ENCODE measurements around the gene TTC34. TPM values are rescaled to one million over a fixed set of nuclear protein-coding genes. Genes with fewer than 3 reads are reported as not detected.

Gene TTC34
- total and polyA plus RNA-seq, 2 of the 4 experiments (the other 2 are of a cell fraction) = under 0.01 to 0.09 TPM

DNA sequence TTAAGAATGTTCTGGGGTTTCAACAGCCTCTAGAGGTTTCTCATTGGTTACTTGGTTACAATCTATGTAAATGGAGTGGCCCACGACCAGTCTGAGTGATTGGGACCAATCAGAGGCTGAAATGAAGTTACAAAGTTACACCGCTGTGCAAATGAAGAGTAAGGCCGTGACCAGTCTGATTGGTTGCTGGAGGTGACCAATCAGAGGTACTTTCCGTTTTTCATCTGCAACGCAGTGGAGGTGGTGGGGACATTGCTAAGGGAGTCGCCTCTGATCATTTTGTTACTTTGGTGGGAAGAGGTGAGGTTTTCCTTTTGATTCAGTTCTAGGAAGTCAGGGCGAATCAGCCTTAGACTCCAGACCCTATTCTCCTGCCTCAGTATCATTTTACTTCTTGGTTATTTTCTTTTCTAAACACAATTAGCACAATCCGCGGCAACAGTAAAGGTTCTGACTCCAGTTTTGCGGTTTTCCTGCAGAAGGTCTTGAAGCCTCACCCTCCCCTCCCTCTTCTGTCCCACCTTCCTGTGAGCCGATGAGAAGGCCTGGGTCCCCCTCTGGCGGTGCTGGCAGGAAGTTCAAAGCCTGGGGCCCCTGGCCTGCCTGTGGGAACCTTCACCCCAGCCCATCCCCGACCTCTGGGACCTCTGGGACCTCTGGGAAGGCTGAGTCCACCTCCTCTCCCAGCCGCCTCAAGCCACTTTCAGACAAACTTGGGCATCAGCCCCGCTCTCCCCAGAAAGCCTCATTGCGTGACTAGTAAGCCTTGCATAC is 38.7 kb upstream of the TTC34 start:
- BruUV-seq (replicated peaks) = no TSS peak
- Histone ChIP-seq H3K9ac (ENCODE audit: low read depth, low read length) (no peak overlapping the region), H2BK15ac (ENCODE audit: low read depth, low read length) (no peak overlapping the region), H3K4me3 (ENCODE audit: insufficient read depth, low read depth, low read length) (no peak overlapping the region), H3K18ac (ENCODE audit: low read depth, low read length) (no peak overlapping the region), H4K20me1 (ENCODE audit: insufficient read depth, low read length) (no peaks in the 10 kb centered on the region), H2BK20ac (ENCODE audit: low read depth, low read length) (no peak overlapping the region), H3K23ac (ENCODE audit: low read depth, low read length) (no peak overlapping the region), H3K27me3 (ENCODE audit: control insufficient read depth, insufficient read depth, low read length) (no peaks in the 10 kb centered on the region), H2BK120ac (ENCODE audit: low read depth, low read length) (no peak overlapping the region), H3K56ac (ENCODE audit: extremely low read depth, insufficient read depth, low read length) (no peak overlapping the region), H3K4ac (ENCODE audit: low read depth, low read length) (no peak overlapping the region), H3K4me2 (ENCODE audit: low read depth, low read length) (no peak overlapping the region), H2AFZ (replicated peaks; ENCODE audit: low read length, poor library complexity) (no peak overlapping the region), H3K4me1 (ENCODE audit: control insufficient read depth, insufficient read depth, low read length) (no peaks in the 10 kb centered on the region), H3K14ac (replicated peaks; ENCODE audit: low read depth, low read length) (no peak overlapping the region), H3K27ac (ENCODE audit: insufficient read depth, low read length) (no peak overlapping the region), H2AK9ac (replicated peaks; ENCODE audit: low read depth, low read length, poor library complexity) (no peak overlapping the region), H3K36me3 (ENCODE audit: control insufficient read depth, insufficient read depth, low read length) (no peaks in the 10 kb centered on the region), H2BK5ac (ENCODE audit: low read depth, low read length, poor library complexity, severe bottlenecking) (peak overlapping the region; percentile 13), H4K8ac (ENCODE audit: low read depth in 2 of 2, low read length in 2 of 2) (no peak overlapping the region), H3K79me1 (ENCODE audit: low read depth in 1 of 2, low read length in 2 of 2) (no peaks in the 10 kb centered on the region), H3K9me3 (ENCODE audit: control insufficient read depth, insufficient read depth, low read length) (peaks cover 27% of the 10 kb centered on the region), H3K9me1 (ENCODE audit: insufficient read depth, low read length) (no peaks in the 10 kb centered on the region), H4K91ac (ENCODE audit: insufficient read depth, low read depth, low read length) (no peak overlapping the region), H2AK5ac (ENCODE audit: low read depth, low read length) (no peak overlapping the region), H4K5ac (ENCODE audit: low read depth, low read length) (no peak overlapping the region)
- CTCF ChIA-PET = no interaction called here
- TF ChIP-seq BHLHE40 (IDR thresholded peaks at IDR 0.05; ENCODE audit: low read depth, low read length) (no peak), MAZ (IDR thresholded peaks at IDR 0.05; ENCODE audit: borderline replicate concordance, low read depth, low read length) (no peak), RAD21 (IDR thresholded peaks at IDR 0.05; ENCODE audit: low read length) (no peak), MAFK (IDR thresholded peaks at IDR 0.05; ENCODE audit: low read depth, low read length) (no peak), FOS (IDR thresholded peaks at IDR 0.05; ENCODE audit: low read depth, low read length) (no peak), NFE2L2 (IDR thresholded peaks at IDR 0.05; ENCODE audit: low read depth, low read length) (no peak), RFX5 (IDR thresholded peaks at IDR 0.05; ENCODE audit: low read depth, low read length) (no peak), SMC3 (IDR thresholded peaks at IDR 0.05; ENCODE audit: low read depth, low read length) (no peak), MXI1 (IDR thresholded peaks at IDR 0.05; ENCODE audit: borderline replicate concordance, low read depth, low read length) (no peak), CEBPB (IDR thresholded peaks at IDR 0.05; ENCODE audit: low read depth, low read length) (no peak), POLR2A (IDR thresholded peaks at IDR 0.05; ENCODE audit: low read depth, low read length) (no peak), CHD1 (IDR thresholded peaks at IDR 0.05; ENCODE audit: low read depth, low read length) (no peak), RCOR1 (IDR thresholded peaks at IDR 0.05; ENCODE audit: insufficient replicate concordance, low read length) (no peak)
- TF ChIP-seq, protein P1, sequence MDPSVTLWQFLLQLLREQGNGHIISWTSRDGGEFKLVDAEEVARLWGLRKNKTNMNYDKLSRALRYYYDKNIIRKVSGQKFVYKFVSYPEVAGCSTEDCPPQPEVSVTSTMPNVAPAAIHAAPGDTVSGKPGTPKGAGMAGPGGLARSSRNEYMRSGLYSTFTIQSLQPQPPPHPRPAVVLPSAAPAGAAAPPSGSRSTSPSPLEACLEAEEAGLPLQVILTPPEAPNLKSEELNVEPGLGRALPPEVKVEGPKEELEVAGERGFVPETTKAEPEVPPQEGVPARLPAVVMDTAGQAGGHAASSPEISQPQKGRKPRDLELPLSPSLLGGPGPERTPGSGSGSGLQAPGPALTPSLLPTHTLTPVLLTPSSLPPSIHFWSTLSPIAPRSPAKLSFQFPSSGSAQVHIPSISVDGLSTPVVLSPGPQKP (IDR thresholded peaks at IDR 0.05; ENCODE audit: borderline replicate concordance, low read depth, low read length) = no peak
- TF ChIP-seq, protein P2, sequence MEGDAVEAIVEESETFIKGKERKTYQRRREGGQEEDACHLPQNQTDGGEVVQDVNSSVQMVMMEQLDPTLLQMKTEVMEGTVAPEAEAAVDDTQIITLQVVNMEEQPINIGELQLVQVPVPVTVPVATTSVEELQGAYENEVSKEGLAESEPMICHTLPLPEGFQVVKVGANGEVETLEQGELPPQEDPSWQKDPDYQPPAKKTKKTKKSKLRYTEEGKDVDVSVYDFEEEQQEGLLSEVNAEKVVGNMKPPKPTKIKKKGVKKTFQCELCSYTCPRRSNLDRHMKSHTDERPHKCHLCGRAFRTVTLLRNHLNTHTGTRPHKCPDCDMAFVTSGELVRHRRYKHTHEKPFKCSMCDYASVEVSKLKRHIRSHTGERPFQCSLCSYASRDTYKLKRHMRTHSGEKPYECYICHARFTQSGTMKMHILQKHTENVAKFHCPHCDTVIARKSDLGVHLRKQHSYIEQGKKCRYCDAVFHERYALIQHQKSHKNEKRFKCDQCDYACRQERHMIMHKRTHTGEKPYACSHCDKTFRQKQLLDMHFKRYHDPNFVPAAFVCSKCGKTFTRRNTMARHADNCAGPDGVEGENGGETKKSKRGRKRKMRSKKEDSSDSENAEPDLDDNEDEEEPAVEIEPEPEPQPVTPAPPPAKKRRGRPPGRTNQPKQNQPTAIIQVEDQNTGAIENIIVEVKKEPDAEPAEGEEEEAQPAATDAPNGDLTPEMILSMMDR (conservative IDR thresholded peaks at IDR 0.05; ENCODE audit: low read depth, low read length) = no peak
- TF ChIP-seq, protein P3, sequence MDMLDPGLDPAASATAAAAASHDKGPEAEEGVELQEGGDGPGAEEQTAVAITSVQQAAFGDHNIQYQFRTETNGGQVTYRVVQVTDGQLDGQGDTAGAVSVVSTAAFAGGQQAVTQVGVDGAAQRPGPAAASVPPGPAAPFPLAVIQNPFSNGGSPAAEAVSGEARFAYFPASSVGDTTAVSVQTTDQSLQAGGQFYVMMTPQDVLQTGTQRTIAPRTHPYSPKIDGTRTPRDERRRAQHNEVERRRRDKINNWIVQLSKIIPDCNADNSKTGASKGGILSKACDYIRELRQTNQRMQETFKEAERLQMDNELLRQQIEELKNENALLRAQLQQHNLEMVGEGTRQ (IDR thresholded peaks at IDR 0.05; ENCODE audit: low read depth, low read length) = no peak
- WGBS, 2 experiments (ENCODE audit: extremely low coverage in 2 of 2, insufficient read length in 1 of 2) = 20% methylated on average over 1 of the region's 16 CpGs; no CpG with 5 or more reads in 1 of the 2 experiments
- ATAC-seq (ENCODE audit: low read depth) (no peak), DNase-seq (no peak)
- dilution Hi-C loops (cut with HindIII; ENCODE audit: low sequenced_read_pairs, unreplicated experiment) (no loop called here), in situ Hi-C loops (cut with MboI; ENCODE audit: low sequenced_read_pairs) (no loop called here), intact Hi-C loops (cut with micrococcal nuclease) (no loop called here)
- POLR2A ChIA-PET (ENCODE audit: unreplicated experiment) = no interaction called here
